Measurements from ENCODE around the gene TMEM203. TPM values are rescaled to one million over a fixed set of nuclear protein-coding genes. Genes with fewer than 3 reads are reported as not detected.

Gene TMEM203
- total and polyA plus RNA-seq, 10 of the 15 experiments (the other 5 are each of a cell fraction or from before 2014, with no cell fraction given): 7.2 to 68.1 (median 33.8) TPM

GRCh38 chr9:137163805-137164204 is 41.6 kb downstream of the TMEM203 start:
- in situ Hi-C loops (cut with MboI) (no loop called here), intact Hi-C loops (cut with micrococcal nuclease; ENCODE audit: unreplicated experiment) (no loop called here)
- TF ChIP-seq SREBF1 (IDR thresholded peaks at IDR 0.05; ENCODE audit: low read length): no peak
- no peak for TF ChIP-seq NR2C2 (IDR thresholded peaks at IDR 0.05; ENCODE audit: borderline replicate concordance, control insufficient read depth, insufficient read length, low read depth)
- no peak for TF ChIP-seq ATF7 (IDR thresholded peaks at IDR 0.05; ENCODE audit: low read depth)
- no peak for TF ChIP-seq ZBTB11 (CRISPR knock-in tag; IDR thresholded peaks at IDR 0.05)
- TF ChIP-seq TARDBP (IDR thresholded peaks at IDR 0.05; ENCODE audit: borderline replicate concordance): no peak
- TF ChIP-seq FOS (IDR thresholded peaks at IDR 0.05; ENCODE audit: borderline replicate concordance, extremely low read depth, insufficient read length): no peak
- TF ChIP-seq SMAD5 (IDR thresholded peaks at IDR 0.05; ENCODE audit: low read depth): no peak
- TF ChIP-seq IKZF1 (conservative IDR thresholded peaks at IDR 0.05): no peak
- no peak for TF ChIP-seq KDM1A (IDR thresholded peaks at IDR 0.05; ENCODE audit: borderline replicate concordance)
- TF ChIP-seq CREB1 (IDR thresholded peaks at IDR 0.05; ENCODE audit: low read depth): no peak
- no peak for TF ChIP-seq ZNF687 (IDR thresholded peaks at IDR 0.05)
- TF ChIP-seq TAF1 (IDR thresholded peaks at IDR 0.05; ENCODE audit: borderline replicate concordance, low read depth, low read length): no peak
- TF ChIP-seq MYC (IDR thresholded peaks at IDR 0.05; ENCODE audit: insufficient read depth, insufficient read length, insufficient replicate concordance, low read length, severe bottlenecking): no peak
- TF ChIP-seq NFXL1 (IDR thresholded peaks at IDR 0.05; ENCODE audit: borderline replicate concordance): no peak
- TF ChIP-seq MXI1 (IDR thresholded peaks at IDR 0.05; ENCODE audit: low read depth, low read length): no peak
- no peak for TF ChIP-seq SRF (IDR thresholded peaks at IDR 0.05; ENCODE audit: low read depth in 2 of 2, low read length in 2 of 2)
- TF ChIP-seq SPI1 (IDR thresholded peaks at IDR 0.05; ENCODE audit: borderline replicate concordance, insufficient read depth, low read depth, low read length): no peak
- no peak for TF ChIP-seq CBFB (IDR thresholded peaks at IDR 0.05; ENCODE audit: low read depth)
- no peak for TF ChIP-seq HDGF (IDR thresholded peaks at IDR 0.05)
- 78% methylated on average over 22 of the region's 22 CpGs for WGBS (ENCODE audit: insufficient coverage, insufficient replicate concordance, low lambda C conversion rate, missing lambda C conversion rate)
- H3K4me2 ChIP-seq (ENCODE audit: control insufficient read depth, insufficient read depth): no peak overlapping the region
- no peaks in the 10 kb centered on the region; the same call in 2 of the 3 replicates for H3K9me3 ChIP-seq (replicated peaks; ENCODE audit: control insufficient read depth, insufficient read depth, low read length)
- BruUV-seq (replicated peaks): no TSS peak
- no peak overlapping the region for H3K27ac ChIP-seq (ENCODE audit: control insufficient read depth, insufficient read depth)
- H3K27me3 ChIP-seq (replicated peaks in 1 of 2; ENCODE audit: control insufficient read depth in 2 of 2, insufficient read depth in 2 of 2, low read length in 1 of 2): peaks cover 0 to 5% of the 10 kb centered on the region in 2 experiments; a peak in 1 of 4 replicates
- H3K4me3 ChIP-seq: no peak overlapping the region
- no peak overlapping the region for H2AFZ ChIP-seq (ENCODE audit: control insufficient read depth, low read depth, low read length)
- ChIA-PET CTCF (no interaction called here), SMC1A (ENCODE audit: uncharacterized antibody, unreplicated experiment) (no interaction called here), POLR2A (no interaction called here), RAD21 (ENCODE audit: unreplicated experiment) (no interaction called here)
- no peak for FAIRE-seq
- peaks cover 14% of the 10 kb centered on the region for H3K4me1 ChIP-seq (ENCODE audit: control insufficient read depth, insufficient read depth, low read length)
- no peak overlapping the region for H3K9ac ChIP-seq (ENCODE audit: control insufficient read depth, insufficient read depth, low read length)
- no peaks in the 10 kb centered on the region for H4K20me1 ChIP-seq (ENCODE audit: control insufficient read depth, insufficient read depth)
- H3K36me3 ChIP-seq (ENCODE audit: control insufficient read depth in 2 of 2, insufficient read depth in 2 of 2, low read length in 1 of 2): no peaks in the 10 kb centered on the region
- ATAC-seq: no peak
- no peak for DNase-seq (ENCODE audit: low read depth, low spot score)
- no peaks in the 10 kb centered on the region for H3K79me2 ChIP-seq (ENCODE audit: control insufficient read depth, insufficient read depth, low read length)

Data from GM12878 (cell line).